HG03565 (cell line): ENCODE measurements around the gene SEMA3B.

Experiments used
- ATAC-seq: cut with Tn5 transposase; IDR thresholded peaks from one replicate; pipeline ENCODE4 v1.9.1; 2021; ENCODE audit warnings: mild to moderate bottlenecking, moderate library complexity; ENCODE audit not compliant: unreplicated experiment

SEMA3B gene

DNA sequence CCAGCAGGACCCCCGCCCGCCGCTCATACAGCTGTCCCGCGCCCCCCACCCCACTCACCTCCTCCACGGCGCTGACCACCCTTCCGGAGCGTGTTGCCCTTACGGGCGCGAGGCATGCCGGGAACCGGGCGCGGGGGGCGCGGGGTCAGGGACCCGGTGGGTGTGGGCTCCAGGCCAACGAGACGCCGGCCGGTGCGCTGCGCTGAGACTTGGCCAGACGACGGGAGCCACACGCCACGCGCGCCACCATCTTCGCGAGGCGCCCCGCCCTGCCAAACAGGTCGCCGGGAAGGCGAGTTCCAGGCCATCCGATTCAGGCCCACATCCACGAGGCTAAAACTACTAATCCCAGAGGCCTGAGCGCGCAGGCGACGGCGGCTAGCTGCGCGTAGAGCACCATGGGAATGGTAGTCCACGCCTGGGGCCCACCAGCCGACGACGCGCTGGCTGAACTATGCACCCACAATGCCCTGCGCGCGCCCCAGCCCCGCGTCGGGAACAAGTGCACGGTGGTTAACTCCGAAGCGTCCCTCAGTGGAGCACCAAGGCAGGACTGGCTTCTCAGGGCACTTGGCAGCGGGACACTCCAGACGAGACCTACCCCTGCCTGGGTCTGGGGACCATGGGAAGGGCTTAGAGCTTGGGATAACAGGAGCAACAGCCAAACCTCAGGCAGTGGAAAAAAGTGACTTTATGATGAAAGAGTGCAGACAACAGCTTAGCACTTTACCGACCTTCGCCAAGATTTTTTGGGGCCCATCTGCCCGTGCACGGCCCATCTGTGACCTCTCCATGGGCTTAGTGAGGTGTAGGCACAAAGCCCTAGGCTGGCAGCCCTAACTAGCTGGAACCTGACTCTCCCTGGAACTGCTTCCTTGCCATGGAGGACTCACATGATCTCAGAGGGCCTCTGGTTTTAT, 23.5 kb downstream of the SEMA3B start, which contains the start of gene IFRD2:
IFRD2 (minus strand) TSS at position 271 of the 920 bp plus-strand sequence; CDS start at position 116, 155 bp downstream.
- peak; percentile 92 for ATAC-seq

DNA sequence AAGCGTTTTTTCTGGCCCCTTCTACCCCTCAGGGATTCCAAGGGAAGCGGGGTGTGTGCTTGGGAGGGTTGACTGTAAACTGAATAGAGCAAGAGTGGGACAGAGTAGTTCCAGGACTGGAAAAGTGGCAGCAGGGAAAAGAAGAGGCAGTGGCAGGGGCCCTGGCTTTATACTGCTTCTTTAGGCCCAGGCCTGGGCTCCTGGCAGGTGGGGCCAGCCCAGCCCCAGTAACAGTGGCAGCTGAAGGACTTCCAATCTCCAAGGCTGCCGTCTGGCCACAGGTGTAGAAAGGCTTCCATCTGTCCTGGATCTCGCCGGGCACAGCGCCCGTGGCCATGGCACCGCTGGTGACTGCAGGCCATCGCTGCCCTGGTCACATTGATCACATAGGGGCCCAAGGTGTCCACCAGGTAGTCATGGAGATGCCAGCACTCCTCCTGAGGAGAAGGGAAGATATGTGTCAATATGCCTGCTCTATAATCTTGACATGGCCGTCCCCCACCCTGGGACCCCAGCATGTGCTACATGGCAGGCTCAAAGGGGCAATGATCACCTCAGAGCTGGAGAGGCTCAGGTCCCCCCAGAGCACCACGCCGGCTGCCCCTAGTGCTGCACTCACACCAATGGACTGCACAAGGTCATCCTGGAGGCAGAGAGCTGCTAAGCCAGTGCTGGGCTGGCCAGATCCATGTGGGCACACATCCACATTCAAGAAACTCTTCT, 24.3 kb downstream of the SEMA3B start:
- no peak for ATAC-seq

DNA sequence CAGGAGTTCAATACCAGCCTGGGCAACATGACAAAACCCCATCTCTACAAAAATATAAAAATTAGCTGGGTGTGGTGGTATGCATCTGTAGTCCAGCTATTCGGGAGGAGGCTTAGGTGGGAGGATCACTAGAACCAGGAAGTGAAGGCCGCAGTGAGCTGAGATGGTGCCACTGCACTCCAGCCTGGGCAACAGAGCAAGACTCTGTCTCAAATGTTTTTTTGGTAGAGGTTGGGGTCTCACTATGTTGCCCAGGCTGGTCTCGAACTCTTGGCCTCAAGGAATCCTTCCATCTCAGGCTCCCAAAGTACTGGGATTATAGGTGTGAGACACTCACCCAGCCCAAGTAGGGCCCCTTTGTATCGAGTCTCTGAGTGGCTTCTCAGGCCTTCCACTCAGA, 25.1 kb downstream of the SEMA3B start:
- ATAC-seq = no peak

DNA sequence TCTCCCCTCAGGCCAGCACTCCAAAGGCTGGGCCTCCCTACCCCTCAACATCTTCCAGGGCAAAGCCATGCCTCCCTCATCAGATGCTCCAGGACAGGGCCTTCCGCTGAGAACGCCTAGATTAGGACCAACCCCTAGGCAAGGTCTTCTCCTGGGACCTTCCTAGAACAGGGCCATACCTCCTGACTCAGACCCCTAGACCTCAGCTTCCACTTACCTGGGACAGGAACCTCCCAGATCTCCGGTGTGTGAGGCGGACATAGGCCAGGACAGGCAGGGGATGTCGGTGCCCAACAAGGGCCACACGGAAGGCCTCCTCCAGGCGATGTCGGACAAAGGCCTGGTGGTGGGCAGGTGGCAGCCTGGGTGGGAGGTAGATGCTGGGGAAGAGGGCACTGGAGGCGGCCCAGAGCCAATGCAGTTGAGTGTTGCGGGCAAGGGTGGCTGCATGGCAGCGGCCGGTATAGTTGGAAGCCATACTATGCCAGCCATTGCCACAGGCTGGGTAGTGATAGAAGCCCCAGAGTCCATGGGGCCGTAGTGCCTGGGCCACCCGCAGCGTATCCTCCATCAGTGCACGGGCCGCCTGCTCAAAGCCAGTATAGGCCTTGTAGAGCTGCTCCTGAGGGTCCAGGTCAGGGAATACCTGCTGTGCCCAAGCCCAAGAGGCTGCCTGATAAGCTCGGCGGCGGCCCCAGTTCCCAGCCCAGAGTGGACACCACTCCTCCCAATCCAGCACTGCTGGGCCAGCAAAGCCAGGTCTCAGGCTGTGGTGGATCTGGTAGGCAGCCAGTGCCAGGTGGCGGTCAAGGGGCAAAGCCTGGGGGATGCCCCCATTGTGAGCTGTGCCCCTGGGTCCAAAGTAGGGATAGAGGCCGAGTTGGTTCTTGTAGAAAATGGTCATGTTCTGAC, 25.8 kb downstream of the SEMA3B start:
- no peak for ATAC-seq

DNA sequence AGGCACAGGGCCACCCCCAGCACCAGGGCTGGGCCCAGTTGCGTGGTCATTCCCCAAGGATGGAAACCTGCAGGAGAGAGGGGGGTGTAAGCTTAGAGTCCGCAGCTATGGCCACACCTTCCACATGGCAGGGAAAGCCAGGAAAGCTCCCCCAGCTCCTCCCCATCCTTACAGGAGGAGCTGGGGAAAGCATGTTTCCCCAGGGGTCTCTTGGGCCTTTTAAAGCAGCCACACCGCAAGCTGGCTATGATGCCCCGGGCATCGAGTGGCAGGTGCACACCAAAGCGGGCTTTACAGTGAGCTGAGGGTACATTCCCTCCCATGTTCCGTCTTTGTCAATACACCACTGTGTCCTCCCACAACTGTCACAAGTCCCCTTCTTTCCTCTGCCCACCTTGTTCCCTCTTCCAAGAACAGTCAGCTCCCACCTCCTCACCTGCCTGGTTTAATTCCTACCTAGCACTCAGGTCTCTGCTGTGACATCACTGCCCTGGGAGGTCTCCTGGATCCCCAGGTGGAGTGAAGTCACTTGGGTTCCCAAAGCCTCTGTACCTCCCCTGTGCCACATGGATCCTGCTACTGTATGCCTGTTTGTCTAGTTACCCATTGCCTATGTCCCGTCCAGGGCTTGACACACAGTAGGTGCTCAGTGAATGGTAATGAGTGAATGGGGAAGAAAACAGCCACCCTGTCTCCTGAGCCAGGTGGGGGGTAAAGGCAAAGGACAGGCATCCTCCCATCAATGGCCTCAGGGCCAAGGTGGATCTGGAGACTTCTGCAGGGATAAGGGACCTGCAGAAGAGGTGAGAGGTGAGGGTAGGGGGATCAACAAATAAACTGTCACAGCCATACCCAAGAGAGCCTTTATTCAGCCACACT, 26.8 kb downstream of the SEMA3B start:
- no peak for ATAC-seq

DNA sequence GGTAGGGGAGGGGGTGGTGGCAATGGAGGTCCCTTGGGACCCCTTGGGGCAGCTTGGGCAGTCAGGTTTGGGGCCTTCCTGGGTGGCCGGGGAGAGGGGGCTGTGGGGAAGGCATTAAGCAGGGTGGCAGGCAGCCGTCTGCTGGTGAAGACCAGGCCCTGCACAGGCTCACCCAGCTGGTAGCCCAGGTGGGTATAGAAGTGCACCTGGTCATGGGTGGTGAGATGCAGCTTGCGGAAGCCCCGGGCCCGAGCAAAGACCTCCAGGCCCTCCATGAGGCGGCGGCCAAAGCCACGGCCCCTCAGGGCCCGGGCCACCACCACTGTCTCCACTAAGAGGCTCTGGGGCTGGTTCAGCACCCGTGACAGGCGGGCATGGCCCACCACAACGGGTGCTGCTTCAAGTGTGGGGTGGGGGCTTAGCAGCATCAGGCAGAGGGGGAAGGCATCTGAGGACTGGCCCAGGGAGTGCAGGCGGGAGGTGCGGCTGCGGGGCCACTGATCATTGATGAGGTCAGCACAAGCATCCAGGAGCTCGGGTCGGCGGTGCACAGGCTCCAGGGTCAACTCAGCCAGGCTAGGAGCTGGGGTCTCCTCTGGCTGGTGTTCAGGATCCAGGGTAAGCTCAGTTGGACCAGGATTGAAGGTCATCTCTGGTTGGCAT, 27.9 kb downstream of the SEMA3B start:
- no peak for ATAC-seq

DNA sequence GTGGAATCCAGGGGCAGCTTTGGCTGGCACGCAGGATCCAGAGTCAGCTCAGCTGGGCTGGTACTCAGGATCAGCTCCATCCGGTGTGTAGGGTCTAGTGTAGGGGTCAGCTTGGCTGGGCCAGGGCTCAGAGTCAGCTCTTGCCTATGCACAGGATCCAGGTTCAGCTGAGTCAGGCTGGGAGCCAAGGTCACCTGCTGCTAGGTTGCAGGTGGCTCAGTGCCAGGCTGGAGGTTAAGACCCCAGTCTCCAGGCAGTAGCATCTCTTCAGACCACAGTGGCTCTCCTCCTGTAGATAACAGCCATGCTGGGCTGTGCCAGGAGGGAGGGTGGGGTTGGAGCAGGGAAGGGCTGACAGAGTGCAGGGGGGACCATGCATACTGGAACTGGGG, 28.4 kb downstream of the SEMA3B start:
- no peak for ATAC-seq

DNA sequence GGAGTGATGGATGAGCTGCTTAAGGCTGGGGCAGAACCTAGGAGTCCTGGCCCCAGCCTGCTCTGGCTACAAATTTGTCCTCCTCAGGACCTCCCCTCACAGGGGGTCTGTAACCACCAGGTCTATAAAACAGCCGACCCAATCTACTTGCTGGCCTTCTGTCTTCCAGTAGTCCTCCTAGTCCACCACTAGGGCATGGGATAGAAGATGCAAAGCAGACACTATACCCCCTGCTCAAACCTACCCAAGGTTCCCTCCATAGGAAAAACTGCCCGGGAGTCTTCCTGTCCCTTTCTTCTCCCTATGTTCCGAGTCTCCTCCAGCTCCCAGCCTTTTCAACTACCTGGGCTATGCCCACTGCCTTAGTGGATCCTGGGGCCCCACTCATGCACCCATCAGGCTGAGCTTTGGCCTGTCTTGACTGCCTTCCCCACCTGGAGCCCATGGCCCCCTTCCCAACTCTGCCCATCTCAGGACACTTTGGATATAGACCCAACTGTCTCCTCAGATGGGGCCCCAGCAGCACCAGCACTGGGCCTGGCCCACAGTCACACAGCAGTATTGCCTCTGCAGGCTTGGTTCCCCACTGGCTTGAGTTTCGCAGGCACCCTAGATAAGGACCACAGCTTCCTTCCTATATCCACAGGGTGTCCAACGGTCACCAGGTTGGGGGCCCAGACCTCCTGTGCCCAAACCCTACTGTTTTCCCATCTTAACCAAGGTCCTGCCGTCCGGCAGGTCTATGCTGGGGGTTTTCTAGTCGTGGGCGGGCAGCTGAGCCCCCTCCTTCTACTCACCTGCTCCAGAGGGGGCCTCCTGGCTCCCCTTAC, 29.2 kb downstream of the SEMA3B start:
- ATAC-seq = no peak

DNA sequence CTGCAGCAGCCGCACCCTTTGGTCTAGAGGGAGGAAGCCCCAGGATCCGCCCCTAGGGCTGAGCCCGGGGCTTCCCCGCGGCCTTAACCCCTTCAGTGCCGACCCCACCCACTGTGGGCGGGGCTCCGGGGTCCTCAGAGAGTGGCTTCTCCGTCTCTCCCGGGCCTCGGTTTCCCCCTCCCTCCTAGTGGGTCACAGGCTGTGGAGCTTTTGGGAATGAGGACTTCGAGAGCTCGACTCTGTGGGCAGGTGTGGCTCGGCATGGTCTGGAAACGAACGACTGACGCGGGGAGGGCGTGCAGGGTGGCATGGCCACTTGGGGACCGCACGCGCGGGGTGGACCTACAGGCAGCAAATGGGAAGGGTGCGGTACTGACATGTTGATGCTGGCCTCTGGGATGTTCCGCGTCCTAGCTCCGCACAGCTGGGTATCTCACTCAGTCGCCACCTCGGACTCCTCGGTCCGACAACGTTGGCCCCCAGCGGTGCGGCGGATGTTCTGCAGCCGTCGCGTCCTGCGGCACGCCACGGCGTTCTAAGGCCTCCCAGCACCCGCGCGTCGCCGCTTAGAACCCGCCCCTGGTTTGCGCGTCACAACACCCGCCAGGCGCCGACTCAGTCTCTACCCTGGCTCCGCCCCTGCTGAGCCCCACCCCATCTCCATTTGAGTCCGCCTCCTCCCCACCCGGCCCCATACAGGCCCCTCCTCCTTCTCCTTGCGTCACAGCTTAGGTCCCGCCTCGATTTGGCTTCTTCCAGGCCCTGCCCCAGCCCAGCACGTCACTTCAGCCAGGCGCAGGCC, 30.1 kb downstream of the SEMA3B start, which contains the start of the genes HYAL3 and NAA80:
HYAL3 (minus strand) TSS at position 570 of the 802 bp plus-strand sequence. CDS start 3,803 bp downstream, outside the sequence.
NAA80 (minus strand) TSS at position 570 of the 802 bp plus-strand sequence. CDS start 1,942 bp downstream, outside the sequence.
- ATAC-seq = peak; percentile 70

DNA sequence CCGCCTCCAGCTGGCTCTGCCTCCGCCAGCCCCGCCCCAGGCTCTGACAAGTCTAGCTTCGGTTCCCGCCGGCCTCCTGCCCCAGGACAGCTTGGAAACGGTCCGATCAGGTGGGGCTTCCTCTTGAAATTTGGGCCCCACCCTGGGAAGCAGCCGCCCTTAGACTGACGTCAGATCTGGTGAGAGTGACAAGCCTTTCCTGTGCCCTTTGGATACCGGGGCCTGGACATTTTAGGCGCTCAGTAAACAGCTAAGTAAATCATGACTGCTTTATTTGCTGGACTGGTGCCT, 30.6 kb downstream of the SEMA3B start:
- ATAC-seq = no peak

DNA sequence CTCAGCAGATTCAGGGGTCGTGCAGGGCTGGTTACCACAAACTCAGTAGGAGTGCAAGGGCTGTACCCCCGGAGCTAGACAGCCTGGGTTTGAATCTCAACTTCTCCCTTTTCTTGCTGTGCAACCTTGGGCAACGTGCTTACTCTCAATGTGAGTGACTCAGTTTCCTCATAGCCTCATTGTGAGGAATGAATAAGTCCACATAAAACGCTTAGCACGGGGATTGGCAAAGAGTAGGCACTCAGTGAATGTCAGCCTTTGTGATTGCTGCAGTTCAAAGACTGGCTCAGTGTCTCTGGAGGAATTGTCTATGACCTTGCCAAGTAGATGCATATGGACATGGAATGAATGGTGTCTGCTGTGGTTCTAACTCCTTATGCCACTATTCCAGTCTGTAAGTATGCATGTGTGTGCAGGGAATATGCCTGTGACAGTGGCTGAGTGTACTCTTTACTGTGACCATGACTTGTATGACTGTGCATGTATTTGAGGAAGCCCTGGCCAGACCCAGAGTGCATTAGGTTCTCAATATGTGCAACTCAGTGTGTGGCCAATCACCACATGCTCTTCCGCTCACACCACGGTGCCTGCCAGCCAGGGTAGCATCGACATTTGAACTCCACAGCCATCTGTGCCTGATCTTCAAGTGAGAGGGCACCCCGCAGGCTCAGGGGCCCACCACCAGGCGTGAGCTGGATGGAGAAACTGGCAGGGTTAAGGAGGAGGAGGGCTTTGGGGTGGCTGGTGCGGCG, 31.2 kb downstream of the SEMA3B start:
- no peak for ATAC-seq

DNA sequence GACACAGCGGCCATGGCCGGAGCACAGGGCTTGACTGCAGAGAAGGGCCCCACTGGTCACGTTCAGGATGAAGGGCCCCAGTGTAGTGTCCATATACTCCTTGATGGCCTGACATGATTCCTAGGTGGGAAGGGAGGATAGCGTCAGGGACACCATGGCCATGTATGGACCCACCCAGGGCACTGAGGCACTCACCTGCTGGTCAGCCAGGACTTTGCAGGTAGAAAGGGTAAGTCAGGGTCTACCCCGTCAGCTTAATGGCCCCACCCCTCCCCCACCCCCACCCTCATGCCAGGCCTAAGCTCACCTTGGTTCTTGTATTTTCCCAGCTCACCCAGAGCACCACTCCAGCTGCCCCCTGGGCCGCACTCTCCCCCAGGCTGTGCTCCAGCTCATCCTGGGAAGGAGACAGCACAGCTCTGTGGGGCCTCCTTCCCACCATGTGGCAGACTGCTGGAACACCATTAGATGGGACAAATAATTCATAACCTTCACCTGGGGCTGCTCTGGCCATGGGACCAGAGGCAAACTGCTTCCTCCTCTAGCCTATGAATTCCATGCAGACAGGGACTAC, 31.8 kb downstream of the SEMA3B start:
- ATAC-seq = no peak

DNA sequence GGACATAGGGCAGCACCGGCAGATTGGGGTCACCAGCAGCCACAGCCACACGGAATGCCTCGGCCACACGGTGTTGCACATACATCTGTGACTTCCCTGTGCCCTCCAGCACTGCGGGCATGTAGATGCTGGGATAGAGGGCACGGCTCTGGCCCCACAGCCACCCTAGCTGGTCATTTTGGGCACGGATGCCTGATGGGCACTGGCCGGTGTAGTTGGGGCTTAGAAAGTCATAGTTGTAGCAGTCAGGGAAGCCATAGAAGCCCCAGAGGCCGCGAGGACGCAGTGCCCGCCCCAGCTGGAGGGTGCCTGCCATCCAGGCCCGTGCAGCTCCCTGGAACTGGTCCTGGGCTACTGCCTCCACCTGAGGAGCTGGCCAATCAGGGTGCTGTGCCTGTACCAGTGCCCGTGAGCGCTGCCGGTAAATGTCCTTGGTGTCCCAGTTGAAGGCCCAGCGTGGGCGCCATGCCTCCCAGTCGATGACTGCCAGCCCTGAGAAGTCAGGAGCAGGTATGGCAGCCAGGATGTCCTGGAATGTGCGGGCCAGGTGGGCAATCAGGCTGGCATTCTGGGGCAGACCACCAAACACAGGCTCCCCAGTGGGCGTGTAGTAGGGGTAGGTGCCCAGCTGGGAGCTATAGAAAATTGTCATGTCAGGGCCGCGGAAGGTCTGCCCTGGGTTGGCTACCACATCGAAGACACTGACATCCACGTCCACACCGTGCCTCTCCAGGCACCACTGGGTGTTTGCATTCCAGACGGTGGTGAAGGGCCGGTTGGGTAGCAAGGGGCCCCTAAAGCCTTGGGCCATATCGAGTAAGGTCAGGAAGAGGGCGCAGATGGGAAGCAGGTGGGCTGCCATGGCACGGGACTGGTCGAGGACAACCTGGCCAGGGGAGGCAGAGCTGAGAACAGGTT, 33.4 kb downstream of the SEMA3B start:
- no peak for ATAC-seq

DNA sequence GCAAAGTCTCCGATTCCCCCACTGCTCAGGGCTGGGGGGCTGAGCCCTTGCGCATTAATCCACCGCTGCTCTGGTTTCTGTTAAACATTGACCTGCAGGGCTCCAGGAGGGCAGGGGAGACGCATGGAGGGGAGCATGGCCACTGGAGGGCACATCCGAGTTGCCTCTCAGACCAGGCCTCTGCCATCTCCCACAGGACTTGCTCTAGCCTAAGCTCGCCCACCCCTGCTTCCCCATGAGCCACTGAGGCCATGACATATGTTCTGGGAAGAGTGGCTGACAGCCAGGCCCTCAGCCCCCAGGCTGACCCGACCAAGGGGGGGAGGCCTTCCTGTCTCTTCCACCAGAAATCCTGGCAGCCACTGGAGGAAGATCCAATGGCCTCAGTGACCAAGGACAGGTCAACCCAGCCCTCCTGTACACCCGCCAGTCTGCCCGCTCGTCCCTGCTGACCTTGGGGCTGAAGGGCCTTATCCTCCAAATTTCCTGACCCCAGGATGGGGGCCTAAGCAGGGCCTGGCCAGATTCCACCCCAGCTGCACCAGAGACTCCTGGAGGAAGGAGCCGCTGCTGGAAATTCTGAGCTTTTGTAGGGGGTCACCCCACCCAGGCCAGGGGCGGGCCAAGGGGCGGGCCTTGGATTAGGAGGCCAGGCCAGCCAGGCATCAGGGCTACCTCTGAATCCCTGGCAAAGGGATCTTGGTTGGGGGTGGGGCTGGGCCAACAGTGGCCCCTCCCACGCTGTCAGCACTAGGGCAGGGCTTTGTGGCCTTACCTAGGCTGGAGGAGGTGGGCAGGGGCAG, 34.3 kb downstream of the SEMA3B start, which contains the start of gene HYAL1:
HYAL1 (minus strand) TSS at position 562 of the 803 bp plus-strand sequence. CDS start 618 bp downstream, outside the sequence.
- no peak for ATAC-seq

DNA sequence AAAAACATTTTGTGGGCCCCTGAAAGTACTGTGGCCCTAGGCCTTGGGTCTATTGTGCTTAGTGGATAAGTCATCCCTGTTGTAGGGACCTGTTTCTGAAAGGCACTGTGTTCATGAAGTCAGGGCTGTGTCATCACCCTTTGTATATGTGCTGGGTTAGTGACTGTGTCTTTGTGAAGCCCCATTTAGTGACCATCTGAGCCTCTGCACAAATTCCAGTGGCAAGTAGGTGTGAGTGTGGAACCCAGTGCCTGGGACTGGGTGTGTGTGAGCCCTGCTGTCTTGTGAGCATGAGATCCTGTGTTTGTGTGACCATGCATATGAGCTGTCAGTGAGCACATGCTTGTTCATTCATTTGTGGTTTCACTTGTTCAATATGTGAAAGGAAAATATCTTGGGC, 35.7 kb downstream of the SEMA3B start:
- ATAC-seq = no peak
